Osteocyte (in vitro differentiated cells): ENCODE data around the gene SAC3D1. TPM values are rescaled to one million over a fixed set of nuclear protein-coding genes. Genes with fewer than 3 reads are reported as not detected.

Experiments
- DNase-seq: peaks from one replicate; pipeline ENCODE4 v3.0.0; 2021; ENCODE audit warnings: mixed read lengths; ENCODE audit not compliant: unreplicated experiment; ENCODE audit errors: extremely low spot score
- H3K27ac Mint-ChIP-seq: one replicate; pipeline ENCODE4 v1.8.0; 2021; ENCODE audit warnings: mild to moderate bottlenecking, mixed read lengths; ENCODE audit not compliant: unreplicated experiment
- H3K27me3 Mint-ChIP-seq: one replicate; pipeline ENCODE4 v1.8.0; 2021; ENCODE audit warnings: mixed read lengths; ENCODE audit not compliant: unreplicated experiment
- H3K36me3 Mint-ChIP-seq: one replicate; pipeline ENCODE4 v1.8.0; 2021; ENCODE audit warnings: mixed read lengths; ENCODE audit not compliant: unreplicated experiment
- H3K4me1 Mint-ChIP-seq: one replicate; pipeline ENCODE4 v1.8.0; 2021; ENCODE audit warnings: mixed read lengths; ENCODE audit not compliant: unreplicated experiment
- H3K4me3 Mint-ChIP-seq: one replicate; pipeline ENCODE4 v1.8.0; 2021; ENCODE audit warnings: mild to moderate bottlenecking, moderate library complexity, mixed read lengths; ENCODE audit not compliant: unreplicated experiment
- H3K9me3 Mint-ChIP-seq: one replicate; pipeline ENCODE4 v1.8.0; 2021; ENCODE audit warnings: mixed read lengths; ENCODE audit not compliant: unreplicated experiment
- CTCF ChIP-seq: fragments of 200-600 bp; sonication (generic); IDR thresholded peaks from 2 replicates; pipeline ENCODE4 v1.5.0; 2021; ENCODE audit warnings: antibody characterized with exemption, mild to moderate bottlenecking, moderate library complexity
- total RNA-seq: library from RNA; stranded (reverse); gene quantifications from 2 replicates; pipeline ENCODE4 v1.2.1, GENCODE V29; 2021

The SAC3D1 gene
- total RNA-seq, 1 donor from 2014 or later = 15.0 TPM

- Mint-ChIP-seq H3K9me3 (no peaks in the 10 kb centered on the region), H3K27ac (no peak overlapping the region), H3K27me3 (no peaks in the 10 kb centered on the region), H3K4me3 (no peak overlapping the region), H3K4me1 (peaks cover 14% of the 10 kb centered on the region), H3K36me3 (peaks cover 9% of the 10 kb centered on the region)
- DNase-seq = no peak
- TF ChIP-seq CTCF = no peak
Observed at GRCh38 chr11:65045728-65046127, 4.7 kb downstream of the SAC3D1 start.

GRCh38 chr11:65047581-65048422 lies 6.8 kb downstream of the SAC3D1 start:
- no peak for DNase-seq
- Mint-ChIP-seq H3K4me1 (peaks cover 2% of the 10 kb centered on the region), H3K27ac (no peak overlapping the region)

GRCh38 chr11:65051398-65051858 lies 10.4 kb downstream of the SAC3D1 start:
- Mint-ChIP-seq H3K27me3 (no peaks in the 10 kb centered on the region), H3K4me1 (no peaks in the 10 kb centered on the region), H3K9me3 (no peaks in the 10 kb centered on the region), H3K4me3 (no peak overlapping the region), H3K36me3 (no peaks in the 10 kb centered on the region), H3K27ac (no peak overlapping the region)
- no peak for DNase-seq
- TF ChIP-seq CTCF = no peak

More at GRCh38 chr11:65047581-65048422, 6.8 kb downstream of the SAC3D1 start:
- H3K36me3 Mint-ChIP-seq = peaks cover 9% of the 10 kb centered on the region
- H3K9me3 Mint-ChIP-seq = no peaks in the 10 kb centered on the region
- no peaks in the 10 kb centered on the region for H3K27me3 Mint-ChIP-seq
- TF ChIP-seq CTCF = no peak
- no peak overlapping the region for H3K4me3 Mint-ChIP-seq

- no peak for TF ChIP-seq CTCF
- no peaks in the 10 kb centered on the region for H3K9me3 Mint-ChIP-seq
- H3K4me1 Mint-ChIP-seq = no peaks in the 10 kb centered on the region
- H3K27ac Mint-ChIP-seq = no peak overlapping the region
- no peaks in the 10 kb centered on the region for H3K27me3 Mint-ChIP-seq
- no peak for DNase-seq
- no peak overlapping the region for H3K4me3 Mint-ChIP-seq
- no peaks in the 10 kb centered on the region for H3K36me3 Mint-ChIP-seq
Observed at GRCh38 chr11:65053827-65054508, 13.0 kb downstream of the SAC3D1 start.

GRCh38 chr11:65055538-65055937 lies 14.5 kb downstream of the SAC3D1 start:
- no peak overlapping the region for H3K4me3 Mint-ChIP-seq
- no peaks in the 10 kb centered on the region for H3K27me3 Mint-ChIP-seq
- no peaks in the 10 kb centered on the region for H3K4me1 Mint-ChIP-seq
- H3K36me3 Mint-ChIP-seq = no peaks in the 10 kb centered on the region
- no peak overlapping the region for H3K27ac Mint-ChIP-seq
- no peak for TF ChIP-seq CTCF
- H3K9me3 Mint-ChIP-seq = no peaks in the 10 kb centered on the region
- DNase-seq = no peak
